DMS153 (cell line): ENCODE measurements around the gene MEA1.

Source experiments
- DNase-seq: peaks from one replicate; lab custom pipeline; 2025; lab: John Stamatoyannopoulos, UW

MEA1 gene

GRCh38 chr6:43038727-43039126 lies 25.0 kb upstream of the MEA1 start:
- DNase-seq: no peak

- DNase-seq: no peak
These were observed 24.0 kb upstream of the MEA1 start for GRCh38 chr6:43037706-43038105.

GRCh38 chr6:43037197-43037596 lies 23.5 kb upstream of the MEA1 start:
- no peak for DNase-seq

- no peak for DNase-seq
These were observed 23.0 kb upstream of the MEA1 start for GRCh38 chr6:43036712-43037111.

- DNase-seq: no peak
These were observed 21.9 kb upstream of the MEA1 start for GRCh38 chr6:43035495-43036194.

GRCh38 chr6:43034190-43034525 lies 20.4 kb upstream of the MEA1 start:
- DNase-seq: no peak

- no peak for DNase-seq
These were observed 19.9 kb upstream of the MEA1 start for GRCh38 chr6:43033496-43034189.

GRCh38 chr6:43032326-43032725 lies 18.6 kb upstream of the MEA1 start:
- DNase-seq: no peak

GRCh38 chr6:43029120-43029519 lies 15.4 kb upstream of the MEA1 start:
- DNase-seq: no peak

GRCh38 chr6:43026365-43026764 lies 12.6 kb upstream of the MEA1 start:
- no peak for DNase-seq

- no peak for DNase-seq
These were observed 10.7 kb upstream of the MEA1 start for GRCh38 chr6:43024436-43024835.

- DNase-seq: peak; percentile 21
These were observed 7.7 kb upstream of the MEA1 start, which contains the start of gene RRP36 for GRCh38 chr6:43021270-43022047. Gene RRP36, plus strand, starts transcription at chr6:43021623. Its CDS starts 32 bp downstream, at chr6:43021655.

GRCh38 chr6:43020847-43021246 lies 7.1 kb upstream of the MEA1 start:
- no peak for DNase-seq

- no peak for DNase-seq
These were observed 6.4 kb upstream of the MEA1 start for GRCh38 chr6:43020052-43020705.

GRCh38 chr6:43019152-43019551 lies 5.4 kb upstream of the MEA1 start:
- DNase-seq: no peak

- DNase-seq: no peak
These were observed 3.2 kb upstream of the MEA1 start for GRCh38 chr6:43016943-43017334.

- DNase-seq: no peak
These were observed 2.6 kb upstream of the MEA1 start for GRCh38 chr6:43016176-43016942.

- DNase-seq: no peak
These were observed 726 bp upstream of the MEA1 start for GRCh38 chr6:43014434-43014909.

- no peak for DNase-seq
These were observed 476 bp downstream of the MEA1 start for GRCh38 chr6:43013097-43013842.

GRCh38 chr6:43012364-43012763 lies 1.4 kb downstream of the MEA1 start:
- DNase-seq: no peak

- no peak for DNase-seq
These were observed 2.5 kb downstream of the MEA1 start for GRCh38 chr6:43011207-43011606.
